Measurements from ENCODE around the gene ZNF280A. TPM values are rescaled to one million over a fixed set of nuclear protein-coding genes. Genes with fewer than 3 reads are reported as not detected.
"Not testable (repeated sequence)": the region's sequence is repeated elsewhere in the genome, so short reads cannot be mapped to it uniquely, and the experiment has no call there.

The ZNF280A gene
- total RNA-seq, 1 donor from 2014 or later, result not detected

DNA sequence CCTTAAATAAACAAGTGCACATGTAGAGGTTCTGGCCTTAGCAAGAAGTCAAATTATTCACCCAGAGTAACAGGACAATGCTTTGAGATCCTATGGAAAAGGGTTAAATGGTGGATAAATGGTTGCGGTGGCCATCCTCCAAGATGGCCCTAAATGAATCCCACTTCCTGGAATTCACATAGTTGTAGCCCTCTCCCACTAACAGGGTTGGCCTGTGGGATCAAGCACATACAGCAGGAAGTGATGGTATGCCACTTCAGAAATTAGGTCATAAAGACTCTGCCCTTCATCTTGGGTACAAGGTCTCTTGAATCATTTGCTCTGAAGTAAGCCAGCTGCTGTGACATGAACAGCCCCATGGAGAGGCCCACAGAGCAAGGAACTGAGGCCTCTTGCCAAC, 13.3 kb downstream of the ZNF280A start:
- no peak for DNase-seq (ENCODE audit: extremely low spot score, unreplicated experiment)
- TF ChIP-seq, protein P1, sequence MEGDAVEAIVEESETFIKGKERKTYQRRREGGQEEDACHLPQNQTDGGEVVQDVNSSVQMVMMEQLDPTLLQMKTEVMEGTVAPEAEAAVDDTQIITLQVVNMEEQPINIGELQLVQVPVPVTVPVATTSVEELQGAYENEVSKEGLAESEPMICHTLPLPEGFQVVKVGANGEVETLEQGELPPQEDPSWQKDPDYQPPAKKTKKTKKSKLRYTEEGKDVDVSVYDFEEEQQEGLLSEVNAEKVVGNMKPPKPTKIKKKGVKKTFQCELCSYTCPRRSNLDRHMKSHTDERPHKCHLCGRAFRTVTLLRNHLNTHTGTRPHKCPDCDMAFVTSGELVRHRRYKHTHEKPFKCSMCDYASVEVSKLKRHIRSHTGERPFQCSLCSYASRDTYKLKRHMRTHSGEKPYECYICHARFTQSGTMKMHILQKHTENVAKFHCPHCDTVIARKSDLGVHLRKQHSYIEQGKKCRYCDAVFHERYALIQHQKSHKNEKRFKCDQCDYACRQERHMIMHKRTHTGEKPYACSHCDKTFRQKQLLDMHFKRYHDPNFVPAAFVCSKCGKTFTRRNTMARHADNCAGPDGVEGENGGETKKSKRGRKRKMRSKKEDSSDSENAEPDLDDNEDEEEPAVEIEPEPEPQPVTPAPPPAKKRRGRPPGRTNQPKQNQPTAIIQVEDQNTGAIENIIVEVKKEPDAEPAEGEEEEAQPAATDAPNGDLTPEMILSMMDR (IDR thresholded peaks at IDR 0.05), result no peak
- Mint-ChIP-seq H3K27me3 (ENCODE audit: unreplicated experiment) (peaks cover 3% of the 10 kb centered on the region), H3K36me3 (ENCODE audit: unreplicated experiment) (peaks cover 15% of the 10 kb centered on the region), H3K9me3 (ENCODE audit: unreplicated experiment) (peaks cover 6% of the 10 kb centered on the region), H3K27ac (ENCODE audit: unreplicated experiment) (no peak overlapping the region), H3K4me1 (ENCODE audit: unreplicated experiment) (peaks cover 7% of the 10 kb centered on the region), H3K4me3 (ENCODE audit: unreplicated experiment) (no peak overlapping the region)

DNA sequence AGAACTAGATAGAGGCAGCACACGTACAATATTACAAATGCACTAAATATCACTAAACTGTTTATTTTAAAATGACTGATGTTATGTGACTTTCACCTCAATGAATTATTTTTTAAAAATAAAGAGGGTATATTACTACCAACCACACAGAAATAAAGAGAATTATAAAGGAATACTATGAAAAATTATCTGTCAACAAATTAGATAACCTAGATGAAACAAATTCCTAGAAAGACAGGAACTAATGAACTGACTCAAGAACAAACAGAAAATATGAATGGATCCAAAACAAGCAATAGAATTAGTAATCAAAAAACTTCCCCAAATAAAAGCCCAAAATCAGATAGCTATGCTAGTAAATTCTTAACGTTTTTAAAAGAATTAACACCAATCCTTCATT, 21.8 kb downstream of the ZNF280A start:
- no peaks in the 10 kb centered on the region for H3K9me3 Mint-ChIP-seq (ENCODE audit: unreplicated experiment)
- no peaks in the 10 kb centered on the region for H3K4me1 Mint-ChIP-seq (ENCODE audit: unreplicated experiment)
- TF ChIP-seq, protein P1 (IDR thresholded peaks at IDR 0.05), result no peak
- H3K4me3 Mint-ChIP-seq (ENCODE audit: unreplicated experiment), result no peak overlapping the region
- no peak overlapping the region for H3K27ac Mint-ChIP-seq (ENCODE audit: unreplicated experiment)
- no peaks in the 10 kb centered on the region for H3K27me3 Mint-ChIP-seq (ENCODE audit: unreplicated experiment)
- DNase-seq (ENCODE audit: extremely low spot score, unreplicated experiment), result no peak
- H3K36me3 Mint-ChIP-seq (ENCODE audit: unreplicated experiment), result peaks cover 6% of the 10 kb centered on the region

DNA sequence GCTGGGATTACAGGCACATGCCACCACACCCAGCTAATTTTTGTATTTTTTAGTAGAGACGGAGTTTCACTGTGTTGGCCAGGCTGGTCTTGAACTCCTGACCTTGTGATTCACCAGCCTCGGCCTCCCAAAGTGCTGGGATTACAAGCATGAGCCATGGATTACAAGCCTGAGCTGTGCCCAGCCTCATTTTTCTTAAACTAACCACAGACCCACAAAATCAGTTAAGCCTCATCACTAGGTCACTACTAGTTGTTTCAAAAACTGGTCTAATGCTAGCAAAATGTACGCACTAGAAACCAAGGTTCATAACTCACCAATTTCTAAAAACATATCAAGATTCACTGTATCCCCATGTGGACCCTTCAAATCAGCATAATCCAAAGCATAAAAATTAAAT, 28.5 kb downstream of the ZNF280A start:
- not testable (repeated sequence) for H3K4me1 Mint-ChIP-seq (ENCODE audit: unreplicated experiment); H3K27ac Mint-ChIP-seq (ENCODE audit: unreplicated experiment); H3K9me3 Mint-ChIP-seq (ENCODE audit: unreplicated experiment); DNase-seq (ENCODE audit: extremely low spot score, unreplicated experiment); H3K27me3 Mint-ChIP-seq (ENCODE audit: unreplicated experiment); H3K4me3 Mint-ChIP-seq (ENCODE audit: unreplicated experiment)
- H3K36me3 Mint-ChIP-seq (ENCODE audit: unreplicated experiment), result peaks cover 32% of the 10 kb centered on the region

DNA sequence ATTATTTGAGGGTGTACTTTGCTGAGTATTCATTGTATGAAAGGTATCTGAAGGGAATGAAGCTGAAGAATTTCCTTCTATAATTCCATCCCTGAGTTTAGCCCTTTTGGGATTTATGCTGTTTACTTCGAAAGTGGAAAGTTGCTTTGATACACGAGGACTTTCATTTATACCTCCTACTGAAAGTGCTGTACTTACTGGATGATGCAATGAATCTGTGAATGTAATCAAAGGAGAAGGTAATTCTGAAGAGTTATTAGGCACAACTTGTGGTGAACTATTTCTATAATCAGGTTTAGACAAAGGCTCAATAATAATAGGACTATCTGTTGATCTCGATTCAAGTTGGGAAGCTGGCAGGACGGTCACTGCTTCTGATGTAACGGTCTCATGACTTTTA, 31.3 kb downstream of the ZNF280A start:
- Mint-ChIP-seq H3K9me3 (ENCODE audit: unreplicated experiment) (no peaks in the 10 kb centered on the region), H3K36me3 (ENCODE audit: unreplicated experiment) (peaks cover 34% of the 10 kb centered on the region), H3K27me3 (ENCODE audit: unreplicated experiment) (no peaks in the 10 kb centered on the region), H3K4me3 (ENCODE audit: unreplicated experiment) (no peak overlapping the region), H3K27ac (ENCODE audit: unreplicated experiment) (no peak overlapping the region), H3K4me1 (ENCODE audit: unreplicated experiment) (no peaks in the 10 kb centered on the region)
- TF ChIP-seq, protein P1 (IDR thresholded peaks at IDR 0.05), result no peak
- no peak for DNase-seq (ENCODE audit: extremely low spot score, unreplicated experiment)

DNA sequence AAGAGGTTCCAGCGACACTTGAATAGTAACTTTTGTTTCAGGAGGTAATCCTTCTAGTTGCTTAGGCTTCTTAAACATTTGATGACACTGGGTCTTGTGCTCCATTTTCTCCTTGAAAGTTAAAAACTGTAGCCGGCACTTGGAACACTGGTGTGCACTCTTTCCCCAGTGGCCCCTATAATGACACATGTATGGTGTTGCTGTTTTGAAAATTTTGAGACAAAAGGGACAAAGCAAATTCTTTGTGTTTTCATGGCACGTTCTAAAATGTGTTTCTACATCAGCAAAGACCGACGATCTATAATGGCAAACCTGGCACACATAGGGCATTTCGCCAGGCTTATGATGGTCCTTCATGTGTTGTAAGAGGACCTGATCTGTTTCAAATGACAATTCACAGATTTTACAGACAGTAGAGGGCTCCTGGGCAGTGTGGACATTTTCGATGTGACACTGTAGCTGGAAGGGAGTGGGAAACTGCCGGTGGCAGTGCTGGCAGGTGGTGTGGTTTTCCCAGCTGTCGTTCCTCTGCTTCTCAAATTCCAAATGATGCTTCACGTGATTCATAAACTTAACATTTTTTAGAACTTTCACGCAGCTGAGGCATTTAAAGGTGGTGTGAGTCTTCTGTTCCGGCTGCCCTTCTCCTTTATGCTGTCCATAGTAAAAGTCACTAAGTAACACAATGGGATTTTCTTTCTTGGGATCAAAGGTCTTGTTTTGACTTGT, 32.0 kb downstream of the ZNF280A start:
- no peaks in the 10 kb centered on the region for H3K9me3 Mint-ChIP-seq (ENCODE audit: unreplicated experiment)
- no peak overlapping the region for H3K27ac Mint-ChIP-seq (ENCODE audit: unreplicated experiment)
- no peak overlapping the region for H3K4me3 Mint-ChIP-seq (ENCODE audit: unreplicated experiment)
- H3K4me1 Mint-ChIP-seq (ENCODE audit: unreplicated experiment), result no peaks in the 10 kb centered on the region
- peaks cover 31% of the 10 kb centered on the region for H3K36me3 Mint-ChIP-seq (ENCODE audit: unreplicated experiment)
- H3K27me3 Mint-ChIP-seq (ENCODE audit: unreplicated experiment), result no peaks in the 10 kb centered on the region
- no peak for DNase-seq (ENCODE audit: extremely low spot score, unreplicated experiment)
- TF ChIP-seq, protein P1 (IDR thresholded peaks at IDR 0.05), result no peak
